Measurements from ENCODE around the gene PIERCE2. TPM values are rescaled to one million over a fixed set of nuclear protein-coding genes. Genes with fewer than 3 reads are reported as not detected.

PIERCE2 gene
- total RNA-seq, 2 donors from 2014 or later, result not detected

GRCh38 chr15:55457401-55458022 lies 49.2 kb downstream of the PIERCE2 start:
- H3K4me3 Mint-ChIP-seq, result no peak overlapping the region
- peaks cover 8 to 13% of the 10 kb centered on the region in 2 donors for H3K27me3 Mint-ChIP-seq
- ATAC-seq (no peak), DNase-seq (ENCODE audit: low spot score) (no peak)
- H3K4me1 Mint-ChIP-seq (ENCODE audit: low read depth in 2 of 2), result no peaks in the 10 kb centered on the region
- peaks cover 8% of the 10 kb centered on the region for H3K9me3 Mint-ChIP-seq
- H3K27ac Mint-ChIP-seq, result no peak overlapping the region
- peaks cover 13% of the 10 kb centered on the region for H3K36me3 Mint-ChIP-seq

DNA sequence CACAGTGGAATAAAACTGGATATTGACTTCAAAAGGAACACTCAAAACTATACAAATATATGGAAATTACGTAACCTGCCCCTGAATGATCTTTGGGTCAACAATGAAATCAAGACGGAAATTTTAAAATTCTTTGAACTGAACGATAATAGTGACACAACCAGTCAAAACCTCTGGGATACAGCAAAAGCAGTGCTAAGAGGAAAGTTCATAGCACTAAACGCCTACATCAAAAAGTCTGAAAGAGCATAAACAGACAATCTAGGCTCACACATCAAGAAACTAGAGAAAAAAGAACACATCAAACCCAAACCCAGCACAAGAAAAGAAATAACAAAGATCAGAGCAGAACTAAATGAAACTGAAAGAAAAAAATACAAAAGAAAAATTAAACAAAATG lies 53.2 kb downstream of the PIERCE2 start:
- ATAC-seq (no peak), DNase-seq (ENCODE audit: low spot score) (no peak)
- Mint-ChIP-seq H3K4me1 (ENCODE audit: low read depth in 2 of 2) (no peaks in the 10 kb centered on the region), H3K27me3 (peaks cover 8 to 13% of the 10 kb centered on the region in 2 donors), H3K27ac (no peak overlapping the region), H3K36me3 (peaks cover 13% of the 10 kb centered on the region), H3K4me3 (no peak overlapping the region), H3K9me3 (peaks cover 8% of the 10 kb centered on the region)

GRCh38 chr15:55468321-55468720 lies 60.0 kb downstream of the PIERCE2 start:
- ATAC-seq (no peak), DNase-seq (ENCODE audit: low spot score) (no peak)
- H3K4me3 Mint-ChIP-seq, result no peak overlapping the region
- no peaks in the 10 kb centered on the region for H3K4me1 Mint-ChIP-seq (ENCODE audit: low read depth in 2 of 2)
- H3K36me3 Mint-ChIP-seq, result no peaks in the 10 kb centered on the region
- no peak overlapping the region for H3K27ac Mint-ChIP-seq
- H3K9me3 Mint-ChIP-seq, result no peaks in the 10 kb centered on the region
- H3K27me3 Mint-ChIP-seq, result peaks cover 0 to 7% of the 10 kb centered on the region in 2 donors

Other genes starting within 250 kb of the PIERCE2 start
- gene RSL24D1, start 211.6 kb upstream of the PIERCE2 start, total RNA-seq, result 10 to 100 TPM; 76.0 to 76.1 TPM
- 100 to 1,000 TPM; 136 to 243 TPM for gene RAB27A, start 118.7 kb upstream of the PIERCE2 start, total RNA-seq
- 10 to 100 TPM; 13.2 to 13.3 TPM for gene PIGBOS1, start 89.4 kb upstream of the PIERCE2 start, total RNA-seq
- 10 to 100 TPM; 18.4 to 27.5 TPM for gene PIGB, start 89.3 kb upstream of the PIERCE2 start, total RNA-seq
- gene CCPG1, start 136 bp upstream of the PIERCE2 start, total RNA-seq, result 10 to 100 TPM; 22.5 to 36.9 TPM
- gene DNAAF4, start 99.7 kb downstream of the PIERCE2 start, total RNA-seq, result not detected
- gene PYGO1, start 179.8 kb downstream of the PIERCE2 start, total RNA-seq, result not detected